ENCODE measurements around the gene PRKAR1A.
A peak's percentile ranks its signal among the peaks of the same experiment; 100 is the strongest.
"Not testable (repeated sequence)": the region's sequence is repeated elsewhere in the genome, so short reads cannot be mapped to it uniquely, and the experiment has no call there.

The PRKAR1A gene
- 76.0 to 135 (median 123) reads per million in 4 donors for total RNA-seq

DNA sequence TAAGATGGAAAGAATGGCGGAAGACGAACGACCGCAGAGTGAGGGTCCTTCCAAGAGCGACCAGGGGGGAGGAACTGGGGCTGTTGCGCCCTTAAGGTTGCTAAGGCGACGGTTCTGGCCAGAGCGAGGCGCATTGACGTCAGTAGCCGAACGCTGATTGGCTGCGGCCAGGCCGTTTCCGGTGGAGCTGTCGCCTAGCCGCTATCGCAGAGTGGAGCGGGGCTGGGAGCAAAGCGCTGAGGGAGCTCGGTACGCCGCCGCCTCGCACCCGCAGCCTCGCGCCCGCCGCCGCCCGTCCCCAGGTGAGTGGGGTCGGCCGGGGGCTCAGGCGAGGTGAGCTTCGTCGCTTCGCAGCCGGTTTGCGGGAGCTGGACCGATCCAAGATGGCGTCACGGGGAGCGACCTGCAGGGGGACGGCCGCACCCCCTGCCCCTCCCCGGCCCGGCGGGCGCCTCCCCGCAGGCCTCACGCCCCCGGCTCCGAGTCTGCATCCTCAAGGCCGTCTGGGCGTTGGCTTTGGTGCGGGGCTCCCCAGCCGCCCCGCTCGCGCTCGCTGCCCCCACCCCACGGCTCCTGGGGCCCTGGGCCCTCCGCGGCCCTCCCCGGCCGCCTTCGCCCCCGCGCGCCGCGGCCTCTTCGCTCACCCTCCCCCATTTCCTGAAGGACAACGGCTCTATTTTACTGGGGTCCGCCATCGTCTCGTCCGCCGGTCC, at the start of gene PRKAR1A:
Gene PRKAR1A (plus strand): TSS at position 184 of the 713 bp plus-strand sequence. CDS start 2,970 bp downstream, outside the sequence.
- peak; percentile 82 to 92 (median 89) for DNase-seq

DNA sequence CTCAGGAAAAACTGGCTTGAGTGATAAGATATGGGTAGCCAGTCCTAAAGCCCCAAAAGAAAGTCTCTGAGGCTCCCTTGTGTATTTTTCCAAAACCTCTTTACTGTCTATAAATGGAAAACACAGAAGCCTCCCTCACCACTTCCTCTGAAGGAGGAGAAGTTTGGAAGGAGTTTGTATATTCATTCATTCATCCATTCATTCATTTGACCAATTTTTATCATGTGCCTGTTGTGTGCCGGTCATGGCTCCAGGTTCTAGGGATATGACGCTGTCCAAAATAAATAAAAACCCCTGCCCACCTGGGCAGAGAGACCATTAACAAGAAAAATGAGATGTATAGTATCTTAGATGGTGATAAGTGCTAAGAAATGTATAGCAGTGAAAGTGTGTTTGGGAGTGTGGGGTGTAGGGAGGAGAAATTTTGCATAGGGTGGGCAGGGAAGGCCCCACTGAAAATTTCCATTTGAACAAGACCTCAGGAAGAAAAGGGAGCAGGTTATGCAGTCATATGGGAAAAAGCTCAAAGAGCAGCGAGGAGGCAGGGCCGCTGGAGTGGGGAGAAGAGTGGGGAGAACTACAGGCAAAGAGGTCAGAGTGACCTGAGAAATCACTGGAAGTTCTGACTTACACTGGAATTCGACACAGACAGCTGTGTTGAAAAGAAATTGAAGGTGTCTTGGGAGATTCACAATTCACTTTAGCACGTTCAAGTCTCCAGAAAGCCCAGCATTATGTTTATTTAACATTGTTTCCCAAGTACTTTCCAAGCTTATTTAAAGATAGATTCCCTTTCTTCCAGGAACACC, 48.8 kb upstream of the PRKAR1A start:
- no peak for DNase-seq

DNA sequence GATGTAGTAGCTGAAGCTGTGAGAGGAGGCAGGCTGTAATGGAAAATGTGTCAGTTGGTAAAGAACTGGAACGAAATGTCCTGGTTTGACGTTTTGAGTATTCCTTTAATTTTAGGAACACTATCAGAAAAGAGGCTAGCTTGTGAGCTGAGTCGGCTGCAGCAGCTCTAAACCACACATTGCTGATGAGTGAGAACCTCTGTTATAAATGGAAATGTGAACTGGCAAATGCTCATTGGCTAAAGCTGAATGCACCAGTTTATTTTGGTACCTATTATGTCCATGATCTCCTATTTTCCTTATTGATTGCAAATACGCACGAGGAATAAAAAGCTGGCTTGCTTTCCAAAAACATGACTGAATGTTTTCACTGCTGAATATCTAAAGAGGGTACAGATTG, 43.9 kb upstream of the PRKAR1A start:
- no peak for DNase-seq

DNA sequence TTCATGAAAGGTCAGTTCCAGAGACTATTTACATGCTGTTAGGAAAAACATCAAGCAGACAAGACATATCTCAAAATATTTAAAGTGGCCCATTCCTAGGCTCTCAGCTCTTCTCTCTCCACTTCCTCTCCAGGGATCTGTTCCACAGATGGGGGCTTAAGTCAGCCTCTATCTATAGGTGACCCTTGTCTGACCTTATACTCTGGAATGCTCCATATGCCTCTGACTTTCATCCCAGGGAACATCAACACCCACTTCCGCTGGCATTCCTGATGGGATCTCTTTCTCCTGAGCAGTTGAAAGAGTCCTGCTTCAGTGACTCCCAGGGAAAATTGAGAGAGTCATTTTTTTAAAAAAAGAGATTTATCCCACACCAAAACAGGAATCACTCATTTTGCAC, 43.4 kb upstream of the PRKAR1A start:
- DNase-seq, result no peak

DNA sequence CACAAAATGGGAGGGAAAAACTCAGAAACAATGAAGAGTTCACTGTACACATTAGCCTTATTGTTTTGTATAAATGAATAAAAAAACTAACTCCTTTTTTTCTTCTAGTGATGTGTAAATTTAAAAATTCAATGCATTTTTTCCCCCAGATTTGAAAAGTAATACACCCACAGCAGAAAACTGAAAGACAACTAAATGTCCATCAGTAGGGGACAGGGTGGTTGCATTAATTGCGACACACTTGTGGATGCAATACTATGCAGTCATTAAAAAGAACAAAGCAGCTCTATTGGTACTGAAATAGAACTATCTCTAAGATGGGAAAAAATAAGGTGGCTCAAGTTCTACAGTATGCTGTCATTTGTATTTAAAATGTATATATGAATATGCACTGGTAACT, 41.3 kb upstream of the PRKAR1A start:
- DNase-seq, result no peak

DNA sequence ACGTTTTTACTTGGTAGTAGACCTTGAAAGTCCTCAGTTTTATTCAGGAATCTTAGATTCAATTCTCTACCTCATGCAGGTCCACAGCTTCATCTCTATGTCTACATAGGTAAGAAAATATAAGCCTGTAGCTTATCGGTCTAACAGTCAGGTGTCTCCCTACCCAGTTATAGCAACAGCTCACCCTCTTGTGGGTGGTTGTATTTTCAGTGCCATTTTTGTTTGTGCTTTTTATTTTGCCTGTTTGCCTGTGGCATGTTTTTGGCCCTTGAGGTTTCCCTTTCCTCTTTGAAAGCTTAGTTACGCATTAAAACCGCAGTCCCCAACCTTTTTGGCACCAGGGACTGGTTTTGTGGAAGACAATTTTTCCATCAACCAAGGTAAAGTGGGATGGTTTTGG, 31.3 kb upstream of the PRKAR1A start:
- DNase-seq, result no peak

DNA sequence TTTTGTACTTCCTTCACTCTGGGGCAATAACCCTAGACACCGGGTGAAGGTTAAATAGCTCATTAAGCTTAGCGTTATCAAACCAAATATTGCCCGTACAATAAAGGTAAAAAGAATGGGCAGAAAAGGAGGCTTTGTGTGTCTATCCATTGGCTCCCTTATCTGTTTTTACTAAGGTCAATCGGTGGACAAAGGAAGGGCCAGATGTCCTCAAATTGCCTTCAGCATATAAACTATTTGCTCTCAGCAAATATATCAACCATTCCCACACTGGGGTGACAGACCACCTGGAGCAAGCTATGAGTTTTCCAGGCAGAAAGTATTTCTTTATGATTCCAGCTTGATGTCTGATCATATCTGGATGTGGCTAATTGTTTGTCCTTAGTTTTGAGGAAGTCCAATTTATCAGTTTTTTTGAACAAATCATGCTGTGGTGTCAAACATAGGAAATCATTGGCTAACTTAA, 29.6 kb upstream of the PRKAR1A start:
- DNase-seq, result no peak

DNA sequence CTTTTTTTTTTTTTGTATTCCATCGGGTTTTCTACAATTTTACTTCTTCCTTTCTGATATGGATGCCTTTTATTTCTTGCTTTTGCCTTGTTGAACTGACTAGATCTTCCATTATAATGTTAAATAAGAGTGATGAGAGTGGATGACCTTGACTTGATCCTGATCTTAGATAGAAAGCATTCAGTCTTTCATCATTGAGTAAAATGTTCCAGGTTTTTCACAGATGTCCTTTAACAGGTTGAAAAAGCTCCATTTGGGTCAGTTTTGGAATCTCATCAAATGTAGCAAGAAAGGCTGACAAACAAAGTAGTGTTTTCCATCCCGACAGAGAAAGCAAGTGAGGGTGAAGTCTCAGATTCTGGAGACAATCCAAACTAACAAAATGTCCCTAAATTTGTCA, 27.8 kb upstream of the PRKAR1A start:
- no peak for DNase-seq

DNA sequence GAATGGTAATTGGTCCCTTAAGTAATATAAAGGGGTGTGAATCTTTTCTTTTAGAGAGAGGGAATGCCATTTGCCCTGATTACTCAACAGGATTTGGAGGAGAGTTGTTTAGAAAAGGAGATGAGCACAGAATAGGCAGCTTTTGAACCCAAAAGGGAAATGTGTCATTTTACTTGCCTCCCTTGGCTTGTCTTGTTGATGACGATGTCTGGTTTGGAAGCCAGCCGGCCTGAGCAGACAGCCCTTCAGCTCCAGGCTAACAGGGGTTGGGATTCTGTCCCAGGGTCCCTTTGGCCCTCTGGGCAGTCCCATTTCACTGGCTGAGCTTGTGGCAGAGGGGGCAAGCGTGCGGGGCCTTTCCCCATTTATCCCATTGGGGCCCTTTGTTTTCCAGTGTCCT, 22.3 kb upstream of the PRKAR1A start:
- no peak for DNase-seq

DNA sequence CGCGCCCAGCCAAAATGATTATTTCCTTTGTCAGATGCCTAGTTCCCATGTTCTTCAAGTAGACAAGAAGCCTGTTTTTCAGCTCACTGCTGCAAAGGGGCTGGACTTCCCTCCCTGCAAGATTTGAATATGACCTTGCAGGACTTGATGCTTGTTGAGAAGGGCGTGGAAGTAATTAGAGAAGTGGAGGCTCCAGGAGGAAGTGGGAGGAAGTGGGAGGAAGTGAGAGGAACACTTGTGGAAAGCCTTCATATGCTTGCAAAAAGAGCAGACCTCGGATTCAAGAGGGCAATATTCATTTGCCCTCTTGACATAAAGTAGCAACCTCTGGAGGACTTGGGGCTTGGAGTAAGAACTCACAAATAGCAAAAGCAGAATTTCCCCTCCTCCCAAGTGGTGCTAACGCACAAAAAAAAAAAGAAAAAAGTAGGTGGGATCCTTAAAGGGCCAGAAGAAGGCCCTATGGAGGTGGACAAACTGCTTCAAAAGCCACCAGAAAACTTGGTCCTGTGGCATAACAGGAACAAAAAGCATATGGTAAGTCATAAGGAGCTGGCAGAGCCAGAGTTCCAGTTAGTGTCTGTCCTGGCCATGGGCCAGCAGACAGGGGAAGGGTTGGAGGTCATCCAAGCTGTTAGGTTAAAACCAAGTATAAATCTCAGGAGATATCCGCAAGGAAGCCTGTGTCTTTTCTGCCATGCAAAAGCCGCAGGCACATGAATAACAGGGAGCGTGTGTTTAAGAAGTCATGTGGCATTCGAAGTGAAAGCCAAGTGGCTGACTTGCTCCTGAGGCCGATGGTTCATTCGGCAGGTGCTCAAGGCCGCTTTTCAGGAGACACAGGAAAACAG, 20.6 kb upstream of the PRKAR1A start:
- no peak for DNase-seq

DNA sequence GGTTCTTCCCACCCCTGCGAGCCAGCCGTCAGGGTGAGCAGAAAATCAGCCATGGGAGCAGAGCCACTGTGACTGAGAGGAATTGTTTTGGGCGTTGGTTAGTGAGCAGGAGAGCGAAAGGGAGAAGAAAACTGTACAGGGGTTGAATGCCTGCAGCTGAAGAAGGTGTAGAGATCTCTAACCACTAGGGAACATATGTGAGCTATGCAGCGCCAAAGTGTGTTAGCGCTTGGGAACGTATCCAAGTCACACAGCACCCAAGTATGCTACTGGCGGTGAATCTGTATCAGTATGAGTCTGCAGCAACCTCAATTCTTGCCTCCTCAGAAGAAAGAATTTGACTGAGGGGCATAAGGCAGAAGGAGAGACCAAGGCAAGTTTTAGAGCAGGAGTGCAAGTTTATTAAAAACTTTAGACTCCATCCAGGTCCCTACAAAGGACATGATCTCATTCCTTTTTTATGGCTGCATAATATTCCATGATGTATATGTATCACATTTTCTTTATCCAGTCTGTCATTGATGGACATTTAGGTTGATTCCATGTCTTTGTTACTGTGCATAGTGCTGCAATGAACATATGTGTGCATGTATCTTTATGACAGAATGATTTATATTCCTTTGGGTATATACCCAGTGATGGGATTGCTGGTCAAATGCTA, 19.7 kb upstream of the PRKAR1A start:
- DNase-seq, result not testable (repeated sequence)

DNA sequence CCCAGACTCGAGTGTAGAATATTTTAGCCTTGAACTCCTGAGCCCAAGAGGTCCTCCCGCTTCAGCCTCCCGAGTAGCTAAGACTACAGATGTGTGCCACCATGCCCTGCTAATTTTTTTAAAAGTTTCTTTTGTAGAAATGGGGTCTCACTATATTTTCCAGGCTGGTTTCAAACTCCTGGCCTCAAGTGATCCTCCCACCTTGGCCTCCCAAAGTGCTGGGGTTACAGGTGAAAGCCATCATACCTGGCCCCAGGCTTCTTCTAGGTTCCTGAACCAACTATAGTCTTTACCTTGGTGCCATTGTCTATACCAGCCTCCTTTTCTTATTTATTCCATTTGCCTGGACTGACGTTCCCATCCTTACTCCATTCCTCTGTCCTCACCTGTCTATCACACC, 17.1 kb upstream of the PRKAR1A start:
- DNase-seq, result no peak

DNA sequence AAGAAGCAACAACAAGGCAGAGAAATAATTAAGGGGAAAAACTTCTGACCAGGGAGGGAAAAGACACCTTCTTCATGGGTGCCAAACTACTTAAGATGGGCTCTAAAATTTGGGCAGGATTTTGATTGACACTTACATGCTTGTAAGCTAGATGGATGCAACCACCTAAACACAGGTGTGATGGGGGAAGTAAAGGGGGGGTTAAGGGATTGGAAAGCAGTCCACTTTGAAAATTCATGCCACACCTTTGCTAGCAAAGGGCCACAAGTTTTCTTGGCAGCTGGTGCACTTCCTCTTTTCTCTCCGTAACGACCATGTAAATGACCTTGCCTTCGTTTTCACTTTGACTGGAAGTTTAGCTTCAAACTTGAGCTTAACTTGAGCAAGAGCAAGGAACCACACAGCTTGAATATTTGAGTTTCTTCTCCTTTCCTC, 14.3 kb upstream of the PRKAR1A start:
- peak in 1 of 5 donors; percentile 77 for DNase-seq

DNA sequence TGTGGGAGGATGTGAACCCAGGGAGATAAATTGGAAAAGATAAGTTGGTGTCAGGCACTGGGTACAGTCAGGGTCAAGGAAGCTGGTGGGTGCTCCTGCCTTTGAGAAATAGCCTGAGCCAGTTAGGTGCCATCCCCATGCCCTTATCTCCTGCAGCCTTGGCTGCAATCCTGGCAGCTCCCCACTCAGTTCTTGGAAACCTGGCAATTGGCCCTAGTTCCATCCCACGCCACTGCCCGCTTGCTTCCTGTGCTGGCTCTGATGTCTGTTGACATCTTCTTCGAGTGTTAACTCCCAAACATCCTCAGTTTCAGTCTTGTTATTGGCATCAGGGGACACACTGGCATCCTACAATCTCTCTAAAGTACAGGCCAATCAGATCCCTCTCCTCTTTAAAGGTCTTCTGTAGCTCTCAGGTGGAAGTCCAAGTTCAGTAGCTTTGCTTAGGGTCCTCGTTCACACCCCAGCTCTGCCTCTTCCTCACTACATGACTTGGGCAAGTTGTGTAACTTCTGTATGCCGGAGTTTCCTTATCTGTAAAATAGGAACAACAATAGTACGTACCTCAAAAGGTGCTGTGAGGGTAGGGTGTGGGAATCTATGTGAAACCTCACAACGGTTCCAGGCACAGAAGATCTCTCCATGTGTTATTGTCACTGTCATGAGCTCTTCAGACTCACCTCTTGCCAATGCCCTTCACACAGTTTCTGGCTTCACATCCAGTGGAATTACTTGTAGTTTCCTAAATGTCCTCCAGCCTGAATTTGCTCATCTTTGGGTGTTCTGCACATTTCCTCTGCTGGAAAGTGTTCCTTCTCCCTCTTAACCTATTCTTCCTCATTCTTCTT, 13.5 kb upstream of the PRKAR1A start:
- peak in 1 of 5 donors; percentile 21 for DNase-seq

DNA sequence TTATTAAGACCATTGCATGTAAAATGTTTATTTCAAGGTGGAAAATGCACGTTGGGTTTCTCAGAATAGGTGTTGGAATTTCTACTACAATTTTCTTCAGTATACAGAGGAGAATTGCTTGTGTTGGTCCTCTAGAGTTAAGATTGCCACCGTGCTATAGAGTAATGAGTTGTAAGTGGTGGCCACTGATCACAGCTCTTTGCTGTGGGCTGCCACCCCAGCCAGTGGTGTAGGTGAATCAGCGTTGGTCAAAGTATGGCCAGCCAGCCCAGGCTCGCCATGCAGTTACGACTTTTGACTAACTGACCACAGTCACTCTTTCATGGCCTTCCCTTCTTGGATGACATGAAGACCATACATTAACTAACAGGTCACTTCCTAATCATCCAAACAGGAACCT, 12.6 kb upstream of the PRKAR1A start:
- DNase-seq, result no peak

DNA sequence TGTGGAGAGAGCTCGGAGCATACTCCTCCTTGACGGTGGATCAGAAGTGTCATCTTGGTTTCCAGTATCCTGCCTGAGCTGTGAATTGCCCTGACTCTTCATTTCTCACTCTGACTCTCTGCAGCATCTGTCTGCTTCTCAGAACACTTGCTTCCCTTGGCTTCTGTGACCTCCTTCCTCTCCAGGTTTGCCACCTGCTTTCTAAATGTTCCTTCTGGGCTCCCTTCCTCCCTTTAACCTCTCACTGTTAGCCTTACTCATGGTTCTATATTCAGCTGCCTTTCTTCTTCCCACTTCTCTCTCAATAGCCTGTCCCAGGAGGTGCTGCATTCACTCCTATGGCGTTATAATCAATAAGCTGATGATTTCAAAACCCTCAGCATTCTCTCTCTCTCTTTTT, 11.2 kb upstream of the PRKAR1A start:
- peak in 1 of 5 donors; percentile 38 for DNase-seq

DNA sequence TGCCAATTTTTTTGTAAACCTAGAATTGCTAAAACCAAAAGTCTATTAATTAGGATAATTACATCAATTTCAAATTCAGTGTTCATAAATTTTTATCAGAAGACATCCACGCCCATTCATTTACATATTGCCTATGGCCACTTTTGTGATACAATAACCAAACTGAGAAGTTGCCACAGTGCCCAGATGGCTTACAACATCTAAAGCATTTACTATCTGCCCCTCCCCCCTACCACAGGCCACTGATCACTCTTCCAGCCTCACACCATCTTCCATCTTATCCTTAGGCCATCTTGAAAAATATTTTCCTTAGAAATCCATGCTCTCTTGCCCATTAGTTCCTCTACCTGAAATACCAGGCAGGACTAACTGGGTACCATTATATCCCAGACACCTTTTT, 6.3 kb upstream of the PRKAR1A start:
- DNase-seq, result no peak

DNA sequence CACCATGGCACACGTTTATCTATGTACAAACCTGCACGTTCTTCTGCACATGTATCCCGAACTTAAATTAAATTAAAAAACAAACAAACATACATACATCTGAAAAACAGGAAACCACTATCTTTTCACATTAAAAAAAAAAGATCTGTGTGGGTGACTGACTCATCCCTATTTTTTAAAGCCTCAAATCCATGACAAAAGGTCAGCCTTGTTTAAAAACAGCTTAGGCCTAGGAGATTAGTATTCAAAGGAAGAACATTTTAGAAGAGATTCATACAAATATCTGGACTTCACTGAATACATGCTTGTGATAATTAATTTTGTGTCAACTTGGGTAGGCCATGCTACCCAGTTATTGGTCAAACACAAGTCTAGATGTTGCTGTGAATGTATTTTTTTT, 4.7 kb upstream of the PRKAR1A start:
- DNase-seq, result no peak

DNA sequence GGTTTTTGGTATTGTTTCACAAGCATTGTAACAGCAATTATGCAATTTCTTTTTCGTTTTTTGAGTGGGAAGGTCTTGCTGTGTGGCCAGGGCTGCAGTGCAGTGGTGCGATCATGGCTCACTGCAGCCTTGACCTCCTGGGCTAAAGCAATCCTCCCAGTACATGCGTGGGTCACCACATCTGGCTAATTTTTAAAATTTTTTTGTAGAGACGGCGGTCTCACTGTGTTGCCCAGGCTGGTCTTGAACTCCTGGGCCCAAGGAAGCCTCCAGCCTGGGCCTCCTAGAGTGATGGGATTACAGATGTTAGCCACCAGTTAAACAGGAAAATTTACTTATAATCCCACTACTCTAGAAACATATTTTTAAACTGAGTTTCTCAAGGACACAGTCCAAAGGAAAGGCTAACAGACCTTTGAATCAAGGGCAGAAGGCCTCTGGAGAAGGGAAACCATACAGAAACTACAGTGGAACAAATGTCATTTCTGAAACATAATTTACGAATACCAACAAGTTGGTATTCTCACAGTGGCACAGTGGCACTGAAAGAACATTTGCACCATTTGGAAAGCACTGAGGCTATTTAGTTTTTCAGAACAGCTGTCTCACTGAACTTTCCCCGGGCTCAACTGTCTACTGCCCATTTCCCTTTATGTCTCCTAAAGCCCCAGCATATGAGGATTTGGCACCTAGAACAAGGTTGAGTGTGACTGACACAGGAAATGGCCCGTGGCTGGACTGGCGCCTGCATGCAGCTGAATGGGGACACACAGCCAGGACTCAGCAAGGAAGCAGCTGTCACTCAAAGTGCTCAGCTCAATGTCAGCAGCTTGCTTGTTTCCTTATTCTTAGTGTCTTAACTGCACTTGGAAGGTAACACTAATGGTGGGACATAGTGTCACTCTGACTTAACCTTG, 2.8 kb upstream of the PRKAR1A start:
- DNase-seq, result peak in 1 of 5 donors; percentile 36

DNA sequence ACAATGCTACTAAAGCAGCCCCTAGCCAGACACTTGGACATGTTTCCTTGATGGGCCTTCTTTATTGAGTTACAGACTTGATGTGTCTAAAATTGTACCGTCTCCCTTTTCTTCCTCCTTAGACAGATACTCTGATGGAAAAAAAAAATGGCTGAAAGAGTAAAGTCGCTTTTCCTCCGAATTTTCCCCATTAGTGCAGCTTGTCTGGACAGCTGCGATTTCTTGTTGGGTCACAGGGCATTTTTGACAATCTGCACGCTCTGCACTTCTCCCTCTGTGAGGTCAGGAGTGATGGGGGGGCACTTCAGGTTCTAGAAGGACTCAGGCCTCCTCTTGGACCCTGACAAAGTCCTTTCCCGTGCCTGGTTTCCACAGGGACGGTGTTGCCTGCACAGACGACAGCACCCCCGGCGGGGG, 968 bp upstream of the PRKAR1A start:
- no peak for DNase-seq

Data from T-helper 1 cell (primary cell).